Stimulated activated CD8-positive, alpha-beta memory T cell treated with anti-CD3 and anti-CD28 coated beads, Interleukin-15, amount 100 ng/mL, for 24 hours (primary cell): ENCODE results near the gene RBBP4.
"Not testable (repeated sequence)": the region's sequence is repeated elsewhere in the genome, so short reads cannot be mapped to it uniquely, and the experiment has no call there.

Experiments used
- DNase-seq: peaks from one replicate; pipeline ENCODE4 v3.0.0-alpha.2; 2020; ENCODE audit warnings: low read depth

Gene RBBP4

DNA sequence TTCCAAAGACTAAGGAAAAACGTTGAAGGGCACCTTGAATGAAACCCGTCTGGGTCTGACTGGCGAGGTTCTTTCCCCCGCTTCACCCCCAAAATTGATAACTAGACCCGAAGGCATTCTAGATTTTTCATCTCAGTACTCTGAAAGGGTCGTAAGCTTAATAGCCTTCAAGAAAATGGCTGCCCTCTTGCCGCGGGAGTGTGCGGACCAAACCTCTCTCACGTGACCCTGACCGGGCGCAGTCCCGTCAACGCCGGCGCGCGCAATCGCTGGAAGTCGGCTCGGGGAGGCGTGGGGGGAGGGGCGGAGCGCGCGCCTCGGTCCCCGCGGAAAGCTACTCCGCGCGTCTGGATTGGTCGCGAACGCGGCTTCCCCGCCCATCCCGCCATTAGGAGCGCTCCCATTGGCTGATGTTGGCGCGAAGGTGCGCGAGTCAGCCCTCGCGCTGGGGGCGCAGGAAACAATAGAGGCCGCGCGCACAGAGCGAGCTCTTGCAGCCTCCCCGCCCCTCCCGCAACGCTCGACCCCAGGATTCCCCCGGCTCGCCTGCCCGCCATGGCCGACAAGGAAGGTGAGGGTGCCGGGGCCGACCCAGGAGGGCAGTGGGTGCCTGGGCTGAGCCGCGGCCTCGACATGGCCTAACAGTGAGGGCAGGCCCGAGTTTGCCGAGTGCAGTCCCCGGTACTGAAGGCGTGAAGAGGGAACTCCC lies at the start of gene RBBP4:
TSS of gene RBBP4 (plus strand) at position 457 of the 709 bp plus-strand sequence. CDS start at position 556, 99 bp downstream.
- DNase-seq: peak; percentile 98

GRCh38 chr1:32605711-32606424 lies 45.1 kb upstream of the RBBP4 start:
- no peak for DNase-seq

DNA sequence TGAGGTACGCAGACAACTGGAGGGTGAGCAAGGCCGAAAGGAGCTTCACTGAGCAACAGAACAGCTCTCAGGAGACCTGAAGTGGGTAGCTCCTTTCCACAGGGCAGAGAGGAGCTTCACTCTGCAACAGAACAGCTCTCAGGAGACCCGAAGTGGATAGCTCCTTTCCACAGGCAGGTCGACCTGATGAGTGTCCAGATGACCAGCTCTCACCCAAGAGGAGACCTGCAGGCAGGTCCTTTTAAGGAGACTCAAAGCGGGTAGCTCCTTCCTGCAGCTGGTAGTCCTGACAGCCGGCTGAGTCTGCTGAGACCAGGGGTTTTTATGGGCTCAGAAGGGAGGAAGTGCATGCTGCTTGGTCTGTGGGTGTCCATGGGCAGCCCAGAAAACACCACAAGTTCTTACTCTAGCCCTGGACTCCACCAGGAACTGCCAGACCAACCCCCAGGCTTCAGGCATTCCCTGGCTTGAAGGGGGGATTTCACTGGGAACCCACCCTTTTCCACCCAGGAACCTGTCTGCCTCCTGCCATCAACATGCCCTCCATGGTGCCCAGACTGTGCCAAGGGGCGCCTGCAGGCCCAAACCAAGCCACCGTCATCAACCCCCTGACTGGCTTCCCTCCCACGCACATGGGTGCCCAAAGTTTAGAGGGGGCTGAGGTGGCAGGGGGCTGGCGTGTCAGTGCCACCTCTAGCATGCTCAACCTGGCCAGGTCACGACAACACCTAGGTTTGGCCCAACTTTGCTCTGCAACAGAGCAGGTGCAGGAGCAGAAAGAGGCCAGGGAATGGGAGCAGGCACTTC lies 44.2 kb upstream of the RBBP4 start:
- DNase-seq: no peak

GRCh38 chr1:32609180-32609579 lies 41.8 kb upstream of the RBBP4 start:
- no peak for DNase-seq

DNA sequence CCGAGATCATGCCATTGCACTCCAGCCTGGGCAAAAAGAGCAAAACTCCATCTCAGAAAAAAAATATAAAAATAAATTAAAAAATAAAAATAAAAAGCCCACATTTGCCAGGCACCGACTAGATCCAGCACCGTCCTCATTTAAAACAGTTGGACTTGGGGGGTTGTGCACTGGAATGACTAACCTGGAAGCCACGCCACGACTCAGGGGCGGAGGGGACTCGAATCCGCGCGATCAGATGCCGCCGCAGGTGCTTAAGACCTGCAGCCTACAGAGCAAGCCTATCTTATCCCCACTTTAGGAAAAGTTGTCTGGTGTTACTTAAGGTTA lies 39.2 kb upstream of the RBBP4 start:
- DNase-seq: no peak

GRCh38 chr1:32612189-32612881 lies 38.7 kb upstream of the RBBP4 start:
- DNase-seq: peak; percentile 13

- DNase-seq: no peak
Measured at GRCh38 chr1:32613472-32613871, 37.5 kb upstream of the RBBP4 start.

GRCh38 chr1:32618673-32619221 lies 32.3 kb upstream of the RBBP4 start:
- no peak for DNase-seq

DNA sequence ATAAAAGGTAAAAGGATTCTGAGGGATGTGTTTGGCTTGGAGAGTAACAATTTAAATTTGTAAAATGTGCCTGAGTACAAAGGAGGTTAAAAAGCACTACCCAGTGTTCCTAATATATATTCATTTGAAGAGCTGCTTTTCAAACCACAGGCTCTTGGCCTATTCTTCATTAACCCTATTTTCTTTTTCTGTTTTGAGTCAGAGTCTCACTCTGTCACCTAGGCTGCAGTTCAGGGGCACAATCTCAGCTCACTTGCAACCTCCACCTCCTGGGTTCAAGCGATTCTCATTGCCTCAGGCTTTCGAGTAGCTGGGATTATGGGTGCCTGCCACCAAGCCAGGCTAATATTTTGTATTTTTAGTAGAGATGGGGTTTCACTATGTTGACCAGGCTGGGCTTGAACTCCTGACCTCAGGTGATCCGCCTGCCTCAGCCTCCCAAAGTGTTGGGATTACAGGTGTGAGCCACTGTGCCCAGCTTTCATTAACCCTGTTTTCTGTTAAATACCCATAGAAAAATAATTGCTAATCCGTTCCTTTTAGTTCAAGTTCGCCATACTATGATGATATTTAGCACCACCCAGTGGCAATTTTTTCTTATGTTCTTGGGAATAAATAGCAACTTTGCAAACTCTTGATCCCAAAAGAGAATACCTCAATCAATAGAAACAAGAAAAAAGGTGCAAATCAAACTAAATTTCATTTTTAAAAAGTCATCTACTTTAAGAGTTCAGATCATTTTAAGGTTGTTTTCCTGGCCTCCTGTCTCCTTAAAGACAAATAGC lies 31.1 kb upstream of the RBBP4 start:
- DNase-seq: no peak

GRCh38 chr1:32622205-32622604 lies 28.8 kb upstream of the RBBP4 start:
- no peak for DNase-seq

- DNase-seq: no peak
Measured at GRCh38 chr1:32622806-32623681, 28.0 kb upstream of the RBBP4 start.

DNA sequence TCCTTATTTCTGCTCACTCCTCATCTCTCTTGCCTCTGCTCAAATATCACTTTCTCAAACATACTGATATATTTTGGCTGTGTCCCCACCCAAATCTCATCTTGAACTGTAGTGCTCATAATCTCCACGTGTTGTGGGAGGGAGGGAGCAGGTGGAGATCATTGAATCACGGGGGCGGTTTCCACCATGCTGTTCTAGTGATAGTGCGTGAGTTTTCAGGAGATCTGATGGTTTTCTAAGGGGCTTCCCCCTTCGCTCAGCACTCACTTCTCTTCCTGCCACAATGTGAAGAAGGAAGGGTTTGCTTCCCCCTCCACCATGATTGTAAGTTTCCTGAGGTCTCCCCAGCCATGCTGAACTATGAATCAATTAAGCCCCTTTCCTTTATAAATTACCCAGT lies 27.2 kb upstream of the RBBP4 start:
- DNase-seq: no peak

- DNase-seq: no peak
Measured at GRCh38 chr1:32626176-32626575, 24.8 kb upstream of the RBBP4 start.

- DNase-seq: no peak
Measured at GRCh38 chr1:32627596-32628162, 23.3 kb upstream of the RBBP4 start.

DNA sequence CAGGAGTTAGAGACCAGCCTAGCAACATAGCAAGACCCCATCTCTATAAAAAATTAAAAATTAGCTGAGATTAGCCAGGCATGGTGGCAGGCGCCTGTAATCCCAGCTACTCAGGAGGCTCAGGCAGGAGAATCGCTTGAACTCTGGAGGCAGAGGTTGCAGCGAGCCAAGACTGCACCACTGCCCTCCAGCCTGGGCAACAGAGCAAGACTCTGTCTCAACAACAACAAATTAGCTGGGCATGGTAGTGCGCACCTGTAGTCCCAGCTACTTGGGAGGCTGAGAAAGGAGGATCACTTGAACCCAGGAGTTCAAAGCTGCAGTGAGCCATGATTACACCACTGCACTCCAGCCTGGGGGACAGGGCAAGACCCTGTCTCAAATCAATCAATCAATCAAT lies 20.8 kb upstream of the RBBP4 start:
- not testable (repeated sequence) for DNase-seq

GRCh38 chr1:32632829-32633228 lies 18.2 kb upstream of the RBBP4 start:
- DNase-seq: no peak

DNA sequence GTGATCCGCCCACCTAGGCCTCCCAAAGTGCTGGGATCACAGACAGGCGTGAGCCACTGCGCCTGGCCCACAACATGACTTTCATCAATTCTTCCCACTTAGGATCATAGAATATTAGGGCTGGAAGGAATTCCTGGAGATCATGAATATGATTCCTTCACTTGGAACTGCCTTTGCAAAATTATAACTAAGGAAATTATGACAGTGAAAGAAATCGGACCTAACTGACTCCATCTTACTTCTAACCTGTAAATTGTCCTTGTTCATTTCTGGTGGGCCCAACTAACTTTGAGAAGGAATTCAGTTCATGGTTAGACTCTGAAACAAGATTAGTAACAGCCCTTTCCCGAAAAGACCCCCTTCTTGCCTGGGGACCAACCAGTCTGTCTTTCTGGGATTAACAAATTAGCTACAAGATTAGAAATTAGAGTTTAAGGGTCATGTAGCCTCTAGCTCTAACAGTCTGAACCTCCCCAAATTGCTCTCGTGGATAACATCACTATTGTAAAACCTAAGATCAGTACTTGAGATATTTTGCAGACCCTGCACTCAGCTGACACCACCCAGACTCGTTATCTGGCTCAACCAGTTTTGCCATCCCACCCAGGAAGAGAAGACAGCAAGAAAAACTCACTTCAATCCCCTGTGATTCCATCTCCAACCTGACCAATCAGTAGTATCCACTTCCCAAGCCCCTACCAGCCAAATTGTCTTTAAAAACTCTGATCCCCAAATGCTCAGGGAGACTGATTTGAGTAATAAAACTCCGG lies 15.3 kb upstream of the RBBP4 start:
- no peak for DNase-seq

GRCh38 chr1:32636914-32637645 lies 13.9 kb upstream of the RBBP4 start:
- DNase-seq: no peak
